ENCODE results near the gene MRTFB. TPM values are rescaled to one million over a fixed set of nuclear protein-coding genes. Genes with fewer than 3 reads are reported as not detected.
A peak's percentile ranks its signal among the peaks of the same experiment; 100 is the strongest.
"Not testable (repeated sequence)": the region's sequence is repeated elsewhere in the genome, so short reads cannot be mapped to it uniquely, and the experiment has no call there.

The MRTFB gene, protein sequence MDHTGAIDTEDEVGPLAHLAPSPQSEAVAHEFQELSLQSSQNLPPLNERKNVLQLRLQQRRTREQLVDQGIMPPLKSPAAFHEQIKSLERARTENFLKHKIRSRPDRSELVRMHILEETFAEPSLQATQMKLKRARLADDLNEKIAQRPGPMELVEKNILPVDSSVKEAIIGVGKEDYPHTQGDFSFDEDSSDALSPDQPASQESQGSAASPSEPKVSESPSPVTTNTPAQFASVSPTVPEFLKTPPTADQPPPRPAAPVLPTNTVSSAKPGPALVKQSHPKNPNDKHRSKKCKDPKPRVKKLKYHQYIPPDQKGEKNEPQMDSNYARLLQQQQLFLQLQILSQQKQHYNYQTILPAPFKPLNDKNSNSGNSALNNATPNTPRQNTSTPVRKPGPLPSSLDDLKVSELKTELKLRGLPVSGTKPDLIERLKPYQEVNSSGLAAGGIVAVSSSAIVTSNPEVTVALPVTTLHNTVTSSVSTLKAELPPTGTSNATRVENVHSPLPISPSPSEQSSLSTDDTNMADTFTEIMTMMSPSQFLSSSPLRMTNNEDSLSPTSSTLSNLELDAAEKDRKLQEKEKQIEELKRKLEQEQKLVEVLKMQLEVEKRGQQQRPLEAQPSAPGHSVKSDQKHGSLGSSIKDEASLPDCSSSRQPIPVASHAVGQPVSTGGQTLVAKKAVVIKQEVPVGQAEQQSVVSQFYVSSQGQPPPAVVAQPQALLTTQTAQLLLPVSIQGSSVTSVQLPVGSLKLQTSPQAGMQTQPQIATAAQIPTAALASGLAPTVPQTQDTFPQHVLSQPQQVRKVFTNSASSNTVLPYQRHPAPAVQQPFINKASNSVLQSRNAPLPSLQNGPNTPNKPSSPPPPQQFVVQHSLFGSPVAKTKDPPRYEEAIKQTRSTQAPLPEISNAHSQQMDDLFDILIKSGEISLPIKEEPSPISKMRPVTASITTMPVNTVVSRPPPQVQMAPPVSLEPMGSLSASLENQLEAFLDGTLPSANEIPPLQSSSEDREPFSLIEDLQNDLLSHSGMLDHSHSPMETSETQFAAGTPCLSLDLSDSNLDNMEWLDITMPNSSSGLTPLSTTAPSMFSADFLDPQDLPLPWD
- 100 to 1,000 TPM in 1 of 4 donors, 10 to 100 TPM in 3; 31.9 to 128 (median 56.4) TPM for total RNA-seq

DNA sequence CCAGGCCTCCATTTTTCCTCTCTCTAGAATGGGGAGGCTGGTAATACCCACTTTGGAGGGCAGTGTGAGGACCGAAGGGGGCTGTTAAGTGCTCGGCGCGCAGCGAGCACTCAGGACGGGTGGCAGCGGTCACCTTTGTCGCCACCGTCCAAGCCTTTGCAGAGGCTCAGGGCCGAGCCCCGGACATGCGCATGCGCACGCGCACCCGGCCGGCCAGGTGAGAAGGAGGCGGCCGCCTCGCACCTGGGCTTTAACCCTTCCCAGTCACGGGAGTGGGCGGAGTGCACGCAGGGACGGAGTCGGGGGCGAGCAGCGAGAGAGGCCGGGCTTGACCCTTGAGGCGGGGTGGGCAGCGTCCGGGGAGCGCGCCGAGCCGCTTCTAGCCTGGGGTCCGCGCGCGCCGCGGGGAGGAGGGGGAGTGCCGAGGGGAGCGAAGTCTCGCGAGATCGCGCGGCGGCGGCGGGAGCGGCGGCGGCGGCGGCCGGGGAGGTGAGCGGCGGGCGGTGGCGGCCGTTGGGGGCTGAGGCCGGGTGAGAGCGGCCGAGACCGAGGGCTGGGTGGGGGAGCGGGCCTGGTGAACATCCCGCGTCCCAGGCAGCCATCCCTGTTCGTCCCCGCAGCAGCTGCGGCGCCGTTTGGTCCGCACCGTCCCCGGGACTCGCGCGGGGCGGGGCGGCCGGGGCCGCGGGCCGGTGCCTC lies at the start of gene MRTFB:
Gene MRTFB (plus strand): TSS at position 443 of the 699 bp plus-strand sequence. CDS start 69,288 bp downstream, outside the sequence.
- WGBS, 2 donors = 1% methylated on average over 14 to 44 of the region's 86 CpGs
- peak; percentile 34 to 94 for DNase-seq (ENCODE audit: low spot score in 2 of 2)
- intact Hi-C loops (cut with DNase I; ENCODE audit: low total_unique reads) = no loop called here
- peak within 1 kb of the TSS; percentile 89 for H3K4me3 ChIP-seq (ENCODE audit: low read depth, poor library complexity, severe bottlenecking)
- TF ChIP-seq, protein P1, sequence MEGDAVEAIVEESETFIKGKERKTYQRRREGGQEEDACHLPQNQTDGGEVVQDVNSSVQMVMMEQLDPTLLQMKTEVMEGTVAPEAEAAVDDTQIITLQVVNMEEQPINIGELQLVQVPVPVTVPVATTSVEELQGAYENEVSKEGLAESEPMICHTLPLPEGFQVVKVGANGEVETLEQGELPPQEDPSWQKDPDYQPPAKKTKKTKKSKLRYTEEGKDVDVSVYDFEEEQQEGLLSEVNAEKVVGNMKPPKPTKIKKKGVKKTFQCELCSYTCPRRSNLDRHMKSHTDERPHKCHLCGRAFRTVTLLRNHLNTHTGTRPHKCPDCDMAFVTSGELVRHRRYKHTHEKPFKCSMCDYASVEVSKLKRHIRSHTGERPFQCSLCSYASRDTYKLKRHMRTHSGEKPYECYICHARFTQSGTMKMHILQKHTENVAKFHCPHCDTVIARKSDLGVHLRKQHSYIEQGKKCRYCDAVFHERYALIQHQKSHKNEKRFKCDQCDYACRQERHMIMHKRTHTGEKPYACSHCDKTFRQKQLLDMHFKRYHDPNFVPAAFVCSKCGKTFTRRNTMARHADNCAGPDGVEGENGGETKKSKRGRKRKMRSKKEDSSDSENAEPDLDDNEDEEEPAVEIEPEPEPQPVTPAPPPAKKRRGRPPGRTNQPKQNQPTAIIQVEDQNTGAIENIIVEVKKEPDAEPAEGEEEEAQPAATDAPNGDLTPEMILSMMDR (IDR thresholded peaks at IDR 0.05) = no peak
- TF ChIP-seq POLR2A (IDR thresholded peaks at IDR 0.05) = no peak

DNA sequence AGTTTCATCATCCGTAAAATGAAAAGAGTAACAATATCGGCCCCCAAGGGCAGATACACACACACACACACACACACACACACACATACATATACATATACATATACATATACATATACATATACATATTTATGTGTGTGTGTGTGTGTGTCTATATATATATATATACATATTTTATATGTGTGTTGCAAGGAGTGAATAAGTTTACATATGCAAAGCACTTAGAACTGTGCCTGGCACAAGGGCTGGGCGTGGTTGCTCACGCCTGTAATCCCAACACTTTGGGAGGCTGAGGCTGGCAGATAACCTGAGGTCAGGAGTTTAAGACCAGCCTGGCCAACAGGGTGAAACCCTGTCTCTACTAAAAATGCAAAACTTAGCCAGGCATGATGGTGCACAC lies 47.6 kb upstream of the MRTFB start:
- 82 to 83% methylated on average over 4 of the region's 4 CpGs for WGBS, 2 donors
- H3K4me3 ChIP-seq (ENCODE audit: low read depth, poor library complexity, severe bottlenecking); DNase-seq (ENCODE audit: low spot score in 2 of 2); intact Hi-C loops (cut with DNase I; ENCODE audit: low total_unique reads): not testable (repeated sequence)

DNA sequence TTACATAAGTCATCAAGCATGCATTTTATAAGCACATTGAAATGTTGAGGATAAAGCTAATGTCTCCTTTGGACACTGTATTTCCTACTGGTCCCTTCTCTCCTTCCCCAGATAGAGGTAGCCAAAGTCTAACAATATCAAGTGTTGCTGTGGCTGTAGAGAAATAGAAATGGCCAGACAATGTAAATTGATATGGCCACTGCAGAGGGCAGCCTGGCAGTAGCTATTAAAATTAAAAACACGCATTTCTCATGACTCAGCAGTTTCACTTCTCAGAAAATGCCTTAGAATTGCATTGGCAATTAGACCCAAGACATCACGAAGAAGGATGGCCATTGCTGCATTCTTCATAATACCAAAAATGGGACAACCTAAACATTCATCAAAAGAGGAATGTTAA lies 46.8 kb upstream of the MRTFB start:
- no peak for TF ChIP-seq POLR2A (IDR thresholded peaks at IDR 0.05)
- TF ChIP-seq, protein P1 (IDR thresholded peaks at IDR 0.05) = no peak
- no peak overlapping the region for H3K4me3 ChIP-seq (ENCODE audit: low read depth, poor library complexity, severe bottlenecking)
- WGBS, 2 donors = 34 to 45% methylated on average over 2 of the region's 2 CpGs
- intact Hi-C loops (cut with DNase I; ENCODE audit: low total_unique reads) = no loop called here
- peak in 1 of 2 donors; percentile 21 for DNase-seq (ENCODE audit: low spot score in 2 of 2)

DNA sequence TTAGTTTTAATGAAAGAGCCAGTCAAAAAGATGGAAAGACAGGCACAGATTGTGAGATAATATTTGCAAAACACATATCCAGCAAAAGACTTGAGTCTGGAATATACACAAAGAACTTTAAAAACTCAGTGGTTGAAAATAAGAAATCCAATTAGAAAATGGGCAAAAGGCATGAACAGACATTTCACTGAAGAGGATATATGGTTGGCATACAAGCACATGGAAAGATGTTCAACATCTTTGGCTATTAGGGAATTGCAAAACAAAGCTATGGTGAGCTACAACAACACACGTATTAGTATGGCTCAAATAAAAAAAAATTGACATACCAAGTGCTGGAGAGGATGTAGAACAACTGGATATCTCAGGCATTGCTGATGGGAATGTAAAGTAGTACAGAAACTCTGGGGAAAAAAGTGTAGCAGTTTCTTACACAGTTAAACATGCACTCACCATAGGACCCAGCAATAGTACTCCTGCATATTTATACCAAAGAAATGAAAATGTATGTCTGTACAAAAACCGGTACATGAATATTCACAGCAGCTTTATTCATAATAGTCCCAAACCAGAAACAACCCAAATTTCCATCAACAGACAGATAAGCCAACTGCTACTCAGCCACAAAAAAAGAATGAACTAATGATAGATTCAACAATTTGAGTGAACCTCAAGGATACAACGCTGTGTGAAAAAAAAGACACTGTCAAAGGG lies 44.4 kb upstream of the MRTFB start:
- no peak overlapping the region for H3K4me3 ChIP-seq (ENCODE audit: low read depth, poor library complexity, severe bottlenecking)
- TF ChIP-seq, protein P1 (IDR thresholded peaks at IDR 0.05) = no peak
- no peak for TF ChIP-seq POLR2A (IDR thresholded peaks at IDR 0.05)
- no peak for DNase-seq (ENCODE audit: low spot score in 2 of 2)
- WGBS, 2 donors = 95 to 97% methylated on average over 3 of the region's 3 CpGs
- intact Hi-C loops (cut with DNase I; ENCODE audit: low total_unique reads) = no loop called here

DNA sequence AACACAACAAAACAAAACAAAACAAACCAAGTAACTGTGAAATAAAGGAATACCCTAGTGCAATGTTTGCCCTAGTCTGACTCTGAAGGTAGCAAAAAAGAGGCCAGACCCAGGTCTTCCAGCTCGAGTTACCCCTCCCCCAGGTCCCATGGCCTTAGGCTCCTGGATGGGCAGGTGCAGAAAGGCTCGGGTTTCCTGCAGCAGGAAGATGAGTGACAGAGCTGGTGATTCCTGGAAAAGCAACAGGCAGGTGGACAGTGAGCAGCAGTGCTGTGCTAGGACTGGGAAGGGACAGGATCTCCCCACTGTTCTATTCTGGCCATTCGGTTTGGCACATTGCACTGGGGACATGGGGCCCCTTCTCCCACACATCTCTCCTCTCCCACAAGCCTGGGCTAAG lies 42.9 kb upstream of the MRTFB start:
- intact Hi-C loops (cut with DNase I; ENCODE audit: low total_unique reads) = no loop called here
- DNase-seq (ENCODE audit: low spot score in 2 of 2) = peak in 1 of 2 donors; percentile 57
- WGBS, 2 donors = 60% methylated on average over 3 of the region's 3 CpGs

More for the DNA sequence above, 42.9 kb upstream of the MRTFB start:
- no peak overlapping the region for H3K4me3 ChIP-seq (ENCODE audit: low read depth, poor library complexity, severe bottlenecking)
- TF ChIP-seq POLR2A (IDR thresholded peaks at IDR 0.05) = no peak
- TF ChIP-seq, protein P1 (IDR thresholded peaks at IDR 0.05) = no peak

Data from lower leg skin (tissue), 4 donors.